GM12874 (cell line): ENCODE measurements around the gene RASL11B.

Experiments used
- CTCF ChIP-seq: IDR thresholded peaks from 2 replicates; pipeline ENCODE4 v1.5.1; 2011; ENCODE audit warnings: low read depth, mild to moderate bottlenecking, control low read depth, low read length, moderate library complexity; ENCODE audit not compliant: insufficient read depth

Gene RASL11B

GRCh38 chr4:52846502-52846901, 15.6 kb upstream of the RASL11B start:
- no peak for TF ChIP-seq CTCF

- TF ChIP-seq CTCF: no peak
Observed at GRCh38 chr4:52848254-52848653, 13.9 kb upstream of the RASL11B start.

GRCh38 chr4:52850406-52851124, 11.6 kb upstream of the RASL11B start:
- no peak for TF ChIP-seq CTCF

- no peak for TF ChIP-seq CTCF
Observed at GRCh38 chr4:52852041-52852440, 10.1 kb upstream of the RASL11B start.

- TF ChIP-seq CTCF: no peak
Observed at GRCh38 chr4:52852711-52853110, 9.4 kb upstream of the RASL11B start.

- no peak for TF ChIP-seq CTCF
Observed at GRCh38 chr4:52853351-52853750, 8.8 kb upstream of the RASL11B start.

GRCh38 chr4:52856801-52857200, 5.3 kb upstream of the RASL11B start:
- TF ChIP-seq CTCF: no peak
